Stimulated activated CD4-positive, alpha-beta T cell treated with anti-CD3 and anti-CD28 coated beads, Interleukin-2, amount 100 ng/mL, for 24 hours (primary cell): ENCODE measurements around the gene COPZ2.

Source experiments
- DNase-seq, 2 donors: peaks; one replicate each; pipeline ENCODE4 v3.0.0-alpha.2; 2020

The COPZ2 gene

GRCh38 chr17:47982645-47983390, 54.8 kb downstream of the COPZ2 start:
- DNase-seq, result no peak

GRCh38 chr17:47982091-47982617, 55.4 kb downstream of the COPZ2 start:
- no peak for DNase-seq

GRCh38 chr17:47981462-47981861, 56.1 kb downstream of the COPZ2 start:
- no peak for DNase-seq

GRCh38 chr17:47980541-47980940, 57.1 kb downstream of the COPZ2 start:
- no peak for DNase-seq

GRCh38 chr17:47978324-47978723, 59.3 kb downstream of the COPZ2 start:
- DNase-seq, result peak; percentile 51 to 57
